HepG2 (cell line): ENCODE results near the gene LSM12. TPM values are rescaled to one million over a fixed set of nuclear protein-coding genes. Genes with fewer than 3 reads are reported as not detected.

Experiments
- CENPT ChIP-seq: sonication (generic); formaldehyde crosslinking; IDR thresholded peaks from 2 replicates; pipeline ENCODE4 v1.8.0; 2022; ENCODE audit warnings: low read depth, mild to moderate bottlenecking, moderate library complexity, missing genetic modification reagents
- CREBL2 ChIP-seq: sonication (generic); formaldehyde crosslinking; IDR thresholded peaks from 2 replicates; pipeline ENCODE4 v1.8.1; 2023; ENCODE audit warnings: missing genetic modification reagents, mild to moderate bottlenecking, borderline replicate concordance
- GLI4 ChIP-seq: sonication (generic); formaldehyde crosslinking; IDR thresholded peaks from 2 replicates; pipeline ENCODE4 v1.5.1; 2020; ENCODE audit warnings: missing genetic modification reagents, mild to moderate bottlenecking, moderate library complexity, borderline replicate concordance
- GMEB2 ChIP-seq: IDR thresholded peaks from 2 replicates; pipeline ENCODE4 v1.6.1; 2016; ENCODE audit warnings: missing biosample characterization, missing genetic modification reagents, low read depth
- LCORL ChIP-seq, 2 experiments: fragments of 450-650 bp in 1 of 2; sonication (generic) in 1 of 2; formaldehyde crosslinking in 1 of 2; IDR thresholded peaks; 2 replicates each; pipeline versions ENCODE4 v1.5.0 to v1.6.1; 2017 to 2020; ENCODE audit warnings: antibody characterized with exemption in 1 of 2, missing genetic modification reagents in 1 of 2
- NR2C2 ChIP-seq: sonication (generic); formaldehyde crosslinking; IDR thresholded peaks from 2 replicates; pipeline ENCODE4 v1.4.0; 2020; ENCODE audit warnings: missing genetic modification reagents, mild to moderate bottlenecking, moderate library complexity, borderline replicate concordance
- POLR2A ChIP-seq, 2 experiments: IDR thresholded peaks; 2 replicates each; pipeline ENCODE4 v1.6.1; 2011; ENCODE audit warnings: low read depth in 2 of 2, low read length in 2 of 2, mild to moderate bottlenecking in 1 of 2, moderate library complexity in 1 of 2; ENCODE audit not compliant: insufficient read depth in 1 of 2
- RXRA ChIP-seq: sonication (generic); formaldehyde crosslinking; IDR thresholded peaks from 2 replicates; pipeline ENCODE4 v1.5.1; 2020; ENCODE audit warnings: missing genetic modification reagents
- TRIM22 ChIP-seq: fragments of 450-650 bp; IDR thresholded peaks from 2 replicates; pipeline ENCODE4 v1.6.1; 2017
- ZBED4 ChIP-seq: sonication (generic); formaldehyde crosslinking; IDR thresholded peaks from 2 replicates; pipeline ENCODE4 v1.4.0; 2020; ENCODE audit warnings: missing genetic modification reagents, borderline replicate concordance
- ZBTB37 ChIP-seq: sonication (generic); formaldehyde crosslinking; IDR thresholded peaks from 2 replicates; pipeline ENCODE4 v1.4.0; 2020; ENCODE audit warnings: mild to moderate bottlenecking, missing genetic modification reagents
- ZFP36L1 ChIP-seq: sonication (generic); formaldehyde crosslinking; IDR thresholded peaks from 2 replicates; pipeline ENCODE4 v1.8.0; 2022; ENCODE audit warnings: mild to moderate bottlenecking, missing genetic modification reagents, moderate library complexity
- ZNF12 ChIP-seq: sonication (generic); formaldehyde crosslinking; IDR thresholded peaks from 2 replicates; pipeline ENCODE4 v1.5.0; 2020; ENCODE audit warnings: missing genetic modification reagents
- ZNF143 ChIP-seq: sonication (generic); formaldehyde crosslinking; IDR thresholded peaks from 2 replicates; pipeline ENCODE4 v1.4.0; 2020; ENCODE audit warnings: missing genetic modification reagents
- ZNF460 ChIP-seq: sonication (generic); formaldehyde crosslinking; IDR thresholded peaks from 2 replicates; pipeline ENCODE4 v1.5.1; 2020; ENCODE audit warnings: missing genetic modification reagents, mild to moderate bottlenecking, borderline replicate concordance
- ZNF510 ChIP-seq: sonication (generic); formaldehyde crosslinking; IDR thresholded peaks from 2 replicates; pipeline ENCODE4 v1.4.0; 2020; ENCODE audit warnings: low read depth, mild to moderate bottlenecking, missing genetic modification reagents
- ZNF639 ChIP-seq: conservative IDR thresholded peaks from 2 replicates; pipeline ENCODE4 v1.6.1; 2018; ENCODE audit warnings: missing genetic modification reagents
- polyA plus RNA-seq, 8 experiments: library from polyadenylated mRNA; depleted of rRNA in 3 of 8; stranded (reverse) in 7 of 8; unstranded in 1 of 8; fragments of >200 nt; fragmentation: Illumina TruSeq in 4 of 8; extraction: Trizol in 4 of 8; gene quantifications; 2 replicates each; pipeline versions ENCODE4 v1.2.1 to v1.2.3, GENCODE V29; 2011 to 2016; ENCODE audit warnings: low read depth in 4 of 8, missing spikeins in 1 of 8, mixed read lengths in 1 of 8; ENCODE audit not compliant: insufficient read depth in 1 of 8
- total RNA-seq, 5 experiments: library from RNA; depleted of rRNA; stranded (reverse); fragments of >200 nt; fragmentation: Illumina TruSeq; extraction: Trizol; gene quantifications; 2 replicates each; pipeline ENCODE4 v1.2.3, GENCODE V29; 2016; ENCODE audit warnings: low read depth in 1 of 5

Gene LSM12
- total and polyA plus RNA-seq, 2 of the 13 experiments (the other 11 are each of a cell fraction or from before 2014, with no cell fraction given) = 52.8 to 55.7 TPM

- 0 out of 2 replicates have a peak, but pooled peaks have one; percentile 49 for TF ChIP-seq ZBTB37
- TF ChIP-seq GMEB2 (CRISPR knock-in tag) = no peak
- 0 out of 2 replicates have a peak, but pooled peaks have one; percentile 67 for TF ChIP-seq ZNF639 (CRISPR knock-in tag)
- TF ChIP-seq ZBED4 (CRISPR knock-in tag) = peak; percentile 30; the same call in 1 of the 2 replicates
- no peak for TF ChIP-seq ZNF12 (CRISPR knock-in tag)
- TF ChIP-seq ZNF510 (CRISPR knock-in tag) = peak; percentile 82; the same call in 1 of the 2 replicates
- TF ChIP-seq TRIM22 = no peak
- no peak for TF ChIP-seq GLI4 (CRISPR knock-in tag)
- TF ChIP-seq POLR2A (IDR thresholded peaks at IDR 0.05; ENCODE audit: insufficient read depth in 1 of 2, low read depth in 2 of 2, low read length in 2 of 2) = peak; percentile 47 to 66; a peak in 3 of 4 replicates
- TF ChIP-seq CREBL2 (CRISPR knock-in tag) = no peak; the same call in 1 of the 2 replicates
- TF ChIP-seq ZNF143 (CRISPR knock-in tag) = no peak
- TF ChIP-seq ZNF460 (CRISPR knock-in tag) = no peak; the same call in 1 of the 2 replicates
- TF ChIP-seq CENPT (CRISPR knock-in tag) = no peak
- TF ChIP-seq NR2C2 (CRISPR knock-in tag) = peak; percentile 79
- TF ChIP-seq ZFP36L1 (CRISPR knock-in tag) = no peak; the same call in 1 of the 2 replicates
- TF ChIP-seq LCORL (IDR thresholded peaks at IDR 0.05) = peak; percentile 52; the same call in 1 of the 2 replicates
- TF ChIP-seq LCORL (CRISPR knock-in tag; IDR thresholded peaks at IDR 0.05) = peak; percentile 91
- TF ChIP-seq RXRA (CRISPR knock-in tag) = peak; percentile 72; the same call in 1 of the 2 replicates
Measured at GRCh38 chr17:44108440-44109311, 42.2 kb upstream of the LSM12 start (continued).
